K562 (cell line): ENCODE data around the gene FBXL2. TPM values are rescaled to one million over a fixed set of nuclear protein-coding genes. Genes with fewer than 3 reads are reported as not detected.

Source experiments
- DDX20 ChIP-seq: fragments of 450-650 bp; IDR thresholded peaks from 2 replicates; pipeline ENCODE4 v1.6.1; 2016; ENCODE audit warnings: missing genetic modification characterization, low read depth, mild to moderate bottlenecking, missing compliant biosample characterization, moderate library complexity
- ELF2 ChIP-seq: fragments of 250-450 bp; sonication (Bioruptor Pico); IDR thresholded peaks from 2 replicates; pipeline ENCODE4 v1.5.0; 2021; ENCODE audit warnings: mild to moderate bottlenecking
- ESRRA ChIP-seq: fragments of 450-650 bp; IDR thresholded peaks from 2 replicates; pipeline ENCODE4 v1.6.1; 2014; ENCODE audit warnings: low read depth, mild to moderate bottlenecking, moderate library complexity, borderline replicate concordance
- GTF2E2 ChIP-seq: fragments of 200-800 bp; sonication (Bioruptor generic); IDR thresholded peaks from 2 replicates; pipeline ENCODE4 v1.6.1; 2016; ENCODE audit warnings: missing genetic modification characterization, missing compliant biosample characterization
- IRF2 ChIP-seq: sonication (generic); formaldehyde crosslinking; IDR thresholded peaks from 2 replicates; pipeline ENCODE4 v1.8.1; 2022; ENCODE audit warnings: mild to moderate bottlenecking, missing genetic modification reagents
- MCM5 ChIP-seq: fragments of 450-650 bp; IDR thresholded peaks from 2 replicates; pipeline ENCODE4 v1.6.1; 2016; ENCODE audit warnings: low read depth
- PHTF2 ChIP-seq: fragments of 250-450 bp; sonication (Bioruptor Pico); IDR thresholded peaks from 2 replicates; pipeline ENCODE4 v1.5.0; 2021; ENCODE audit warnings: mild to moderate bottlenecking
- PRMT5 ChIP-seq: sonication (generic); formaldehyde crosslinking; IDR thresholded peaks from 2 replicates; pipeline ENCODE4 v1.5.0; 2020; ENCODE audit warnings: missing genetic modification reagents
- SAFB2 ChIP-seq: fragments of 200-400 bp; formaldehyde crosslinking; IDR thresholded peaks from 2 replicates; pipeline ENCODE4 v1.6.1; 2018; ENCODE audit warnings: borderline replicate concordance, low read length, low read depth, moderate library complexity; ENCODE audit not compliant: severe bottlenecking
- SIN3A ChIP-seq, 2 experiments: fragments of 150-350 bp in 1 of 2; IDR thresholded peaks; 2 replicates each; pipeline ENCODE4 v1.6.1; 2011 to 2016; ENCODE audit warnings: borderline replicate concordance in 2 of 2, low read depth in 2 of 2, low read length in 2 of 2, mild to moderate bottlenecking in 2 of 2, moderate library complexity in 2 of 2; ENCODE audit not compliant: control insufficient read depth in 1 of 2
- SMAD1 ChIP-seq: fragments of 150-350 bp; IDR thresholded peaks from 2 replicates; pipeline ENCODE4 v1.6.1; 2014; ENCODE audit warnings: low read length, low read depth; ENCODE audit not compliant: partially characterized antibody
- TAF1 ChIP-seq: IDR thresholded peaks from 2 replicates; pipeline ENCODE4 v1.6.1; 2011; ENCODE audit warnings: mild to moderate bottlenecking, low read length, moderate library complexity; ENCODE audit not compliant: insufficient read depth, control insufficient read depth, severe bottlenecking; ENCODE audit errors: extremely low read depth
- TAF7 ChIP-seq: fragments of 450-650 bp; IDR thresholded peaks from 2 replicates; pipeline ENCODE4 v1.6.1; 2016; ENCODE audit warnings: missing genetic modification characterization, missing compliant biosample characterization
- TBL1XR1 ChIP-seq, 2 experiments: IDR thresholded peaks; 2 replicates each; pipeline ENCODE4 v1.6.1; 2012; ENCODE audit warnings: improper control_type of control experiment in 2 of 2, low read length in 2 of 2, mild to moderate bottlenecking in 1 of 2
- TBP ChIP-seq: optimal IDR thresholded peaks from 2 replicates; pipeline ENCODE3; 2011; ENCODE audit warnings: low read depth, low read length, improper control_type of control experiment
- TEAD2 ChIP-seq: fragments of 450-650 bp; IDR thresholded peaks from 2 replicates; pipeline ENCODE4 v1.6.1; 2016; ENCODE audit warnings: missing genetic modification characterization, control low read depth, missing compliant biosample characterization
- polyA plus RNA-seq, 8 experiments: library from polyadenylated mRNA; depleted of rRNA in 4 of 8; stranded (reverse) in 5 of 8; unstranded in 3 of 8; fragments of >200 nt; fragmentation: Nextera tagmentation in 2 of 8; fragmentation: Illumina TruSeq in 1 of 8; extraction: Ambion mirVana in 2 of 8; extraction: Trizol in 1 of 8; gene quantifications; 2 replicates each; pipeline versions ENCODE4 v1.2.1 to v1.2.3, GENCODE V29; 2011 to 2014; ENCODE audit warnings: inconsistent platforms in 1 of 8, missing spikeins in 1 of 8
- total RNA-seq, 7 experiments: library from RNA; depleted of rRNA in 6 of 7; stranded (reverse); fragments of >200 nt in 6 of 7; fragmentation: Illumina TruSeq in 2 of 7; extraction: Trizol in 2 of 7; gene quantifications; 2 replicates each; pipeline versions ENCODE4 v1.2.1 to v1.2.3, GENCODE V29; 2011 to 2021; ENCODE audit warnings: low replicate concordance in 1 of 7
- TF ChIP-seq, protein P1 (sequence below): fragments of 450-650 bp; formaldehyde crosslinking; IDR thresholded peaks from 2 replicates; pipeline ENCODE4 v1.4.0; 2022; ENCODE audit warnings: mild to moderate bottlenecking, moderate library complexity
- TF ChIP-seq, protein P2 (sequence below): fragments of 200-800 bp; sonication (Bioruptor generic); IDR thresholded peaks from 2 replicates; pipeline ENCODE4 v1.6.1; 2017; ENCODE audit warnings: missing genetic modification characterization, missing compliant biosample characterization
- TF ChIP-seq, protein P3 (sequence below): fragments of 250-450 bp; sonication (Bioruptor Pico); IDR thresholded peaks from 2 replicates; pipeline ENCODE4 v1.4.0; 2020
- TF ChIP-seq, protein P4 (sequence below): fragments of 250-450 bp; sonication (Bioruptor Pico); IDR thresholded peaks from 2 replicates; pipeline ENCODE4 v1.5.0; 2021
- TF ChIP-seq, protein P5 (sequence below): sonication (generic); formaldehyde crosslinking; IDR thresholded peaks from 2 replicates; pipeline ENCODE4 v1.8.0; 2022; ENCODE audit warnings: mild to moderate bottlenecking, low read depth, missing genetic modification reagents

The FBXL2 gene
- total and polyA plus RNA-seq, 9 of the 15 experiments (the other 6 are each of a cell fraction or from before 2014, with no cell fraction given) = 1.3 to 6.9 (median 1.9) TPM

DNA sequence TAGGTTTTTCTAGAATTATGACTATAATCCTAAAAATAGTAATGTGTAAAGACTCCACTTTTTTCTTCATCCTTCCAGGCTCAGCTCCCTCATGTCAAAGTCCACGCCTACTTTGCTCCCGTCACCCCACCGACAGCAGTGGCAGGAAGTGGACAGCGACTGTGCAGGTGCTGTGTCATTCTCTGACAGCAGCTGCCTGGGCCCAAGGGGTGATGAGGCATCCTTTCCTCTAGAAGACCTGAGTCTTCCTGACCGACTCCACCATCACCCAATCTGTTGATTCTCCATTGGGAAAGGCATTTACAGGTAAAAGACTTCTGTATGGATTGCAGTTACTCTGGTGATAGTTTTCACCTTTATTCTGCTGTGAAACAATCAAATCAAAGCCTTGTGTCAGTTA, 108.2 kb downstream of the FBXL2 start (continued):
- TF ChIP-seq, protein P1, sequence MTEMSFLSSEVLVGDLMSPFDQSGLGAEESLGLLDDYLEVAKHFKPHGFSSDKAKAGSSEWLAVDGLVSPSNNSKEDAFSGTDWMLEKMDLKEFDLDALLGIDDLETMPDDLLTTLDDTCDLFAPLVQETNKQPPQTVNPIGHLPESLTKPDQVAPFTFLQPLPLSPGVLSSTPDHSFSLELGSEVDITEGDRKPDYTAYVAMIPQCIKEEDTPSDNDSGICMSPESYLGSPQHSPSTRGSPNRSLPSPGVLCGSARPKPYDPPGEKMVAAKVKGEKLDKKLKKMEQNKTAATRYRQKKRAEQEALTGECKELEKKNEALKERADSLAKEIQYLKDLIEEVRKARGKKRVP (CRISPR knock-in tag) = no peak
- TF ChIP-seq PRMT5 = no peak
- no peak; a peak in 1 of 4 replicates for TF ChIP-seq SIN3A (IDR thresholded peaks at IDR 0.05; ENCODE audit: borderline replicate concordance in 2 of 2, control insufficient read depth in 1 of 2, low read depth in 2 of 2, low read length in 2 of 2)
- no peak for TF ChIP-seq TAF7 (tag)
- TF ChIP-seq, protein P2, sequence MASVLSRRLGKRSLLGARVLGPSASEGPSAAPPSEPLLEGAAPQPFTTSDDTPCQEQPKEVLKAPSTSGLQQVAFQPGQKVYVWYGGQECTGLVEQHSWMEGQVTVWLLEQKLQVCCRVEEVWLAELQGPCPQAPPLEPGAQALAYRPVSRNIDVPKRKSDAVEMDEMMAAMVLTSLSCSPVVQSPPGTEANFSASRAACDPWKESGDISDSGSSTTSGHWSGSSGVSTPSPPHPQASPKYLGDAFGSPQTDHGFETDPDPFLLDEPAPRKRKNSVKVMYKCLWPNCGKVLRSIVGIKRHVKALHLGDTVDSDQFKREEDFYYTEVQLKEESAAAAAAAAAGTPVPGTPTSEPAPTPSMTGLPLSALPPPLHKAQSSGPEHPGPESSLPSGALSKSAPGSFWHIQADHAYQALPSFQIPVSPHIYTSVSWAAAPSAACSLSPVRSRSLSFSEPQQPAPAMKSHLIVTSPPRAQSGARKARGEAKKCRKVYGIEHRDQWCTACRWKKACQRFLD = no peak; the same call in 1 of the 2 replicates
- no peak for TF ChIP-seq PHTF2 (CRISPR knock-in tag)
- TF ChIP-seq, protein P3, sequence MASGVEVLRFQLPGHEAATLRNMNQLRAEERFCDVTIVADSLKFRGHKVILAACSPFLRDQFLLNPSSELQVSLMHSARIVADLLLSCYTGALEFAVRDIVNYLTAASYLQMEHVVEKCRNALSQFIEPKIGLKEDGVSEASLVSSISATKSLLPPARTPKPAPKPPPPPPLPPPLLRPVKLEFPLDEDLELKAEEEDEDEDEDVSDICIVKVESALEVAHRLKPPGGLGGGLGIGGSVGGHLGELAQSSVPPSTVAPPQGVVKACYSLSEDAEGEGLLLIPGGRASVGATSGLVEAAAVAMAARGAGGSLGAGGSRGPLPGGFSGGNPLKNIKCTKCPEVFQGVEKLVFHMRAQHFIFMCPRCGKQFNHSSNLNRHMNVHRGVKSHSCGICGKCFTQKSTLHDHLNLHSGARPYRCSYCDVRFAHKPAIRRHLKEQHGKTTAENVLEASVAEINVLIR (CRISPR knock-in tag) = 0 out of 2 replicates have a peak, but pooled peaks have one; percentile 16
- TF ChIP-seq SMAD1 = no peak
- TF ChIP-seq TEAD2 (tag) = no peak
- TF ChIP-seq GTF2E2 (tag) = no peak
- no peak for TF ChIP-seq DDX20 (tag)
- TF ChIP-seq TBP = no peak
- TF ChIP-seq TAF1 = peak; percentile 64
- no peak for TF ChIP-seq SAFB2
- TF ChIP-seq MCM5 = no peak
- TF ChIP-seq, protein P4, sequence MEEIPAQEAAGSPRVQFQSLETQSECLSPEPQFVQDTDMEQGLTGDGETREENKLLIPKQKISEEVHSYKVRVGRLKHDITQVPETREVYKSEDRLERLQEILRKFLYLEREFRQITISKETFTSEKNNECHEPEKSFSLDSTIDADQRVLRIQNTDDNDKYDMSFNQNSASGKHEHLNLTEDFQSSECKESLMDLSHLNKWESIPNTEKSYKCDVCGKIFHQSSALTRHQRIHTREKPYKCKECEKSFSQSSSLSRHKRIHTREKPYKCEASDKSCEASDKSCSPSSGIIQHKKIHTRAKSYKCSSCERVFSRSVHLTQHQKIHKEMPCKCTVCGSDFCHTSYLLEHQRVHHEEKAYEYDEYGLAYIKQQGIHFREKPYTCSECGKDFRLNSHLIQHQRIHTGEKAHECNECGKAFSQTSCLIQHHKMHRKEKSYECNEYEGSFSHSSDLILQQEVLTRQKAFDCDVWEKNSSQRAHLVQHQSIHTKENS (CRISPR knock-in tag) = no peak
- no peak for TF ChIP-seq ESRRA
- TF ChIP-seq, protein P5, sequence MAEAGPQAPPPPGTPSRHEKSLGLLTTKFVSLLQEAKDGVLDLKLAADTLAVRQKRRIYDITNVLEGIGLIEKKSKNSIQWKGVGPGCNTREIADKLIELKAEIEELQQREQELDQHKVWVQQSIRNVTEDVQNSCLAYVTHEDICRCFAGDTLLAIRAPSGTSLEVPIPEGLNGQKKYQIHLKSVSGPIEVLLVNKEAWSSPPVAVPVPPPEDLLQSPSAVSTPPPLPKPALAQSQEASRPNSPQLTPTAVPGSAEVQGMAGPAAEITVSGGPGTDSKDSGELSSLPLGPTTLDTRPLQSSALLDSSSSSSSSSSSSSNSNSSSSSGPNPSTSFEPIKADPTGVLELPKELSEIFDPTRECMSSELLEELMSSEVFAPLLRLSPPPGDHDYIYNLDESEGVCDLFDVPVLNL = no peak
- TF ChIP-seq IRF2 (CRISPR knock-in tag) = no peak
- no peak for TF ChIP-seq ELF2 (CRISPR knock-in tag)
- no peak for TF ChIP-seq TBL1XR1 (IDR thresholded peaks at IDR 0.05; ENCODE audit: low read length in 2 of 2)
